SJSA1 (cell line): ENCODE data around the gene FGD3. TPM values are rescaled to one million over a fixed set of nuclear protein-coding genes. Genes with fewer than 3 reads are reported as not detected.

Source experiments
- DNase-seq, 2 experiments: peaks; one replicate each; pipeline ENCODE4 v3.0.0-alpha.2; 2015 to 2020; ENCODE audit warnings: low spot score in 2 of 2, low read depth in 1 of 2
- H3K27ac ChIP-seq: fragments of 250-450 bp; sonication (Bioruptor Pico); 2 replicates; pipeline ENCODE4 v1.5.1; 2020; ENCODE audit warnings: mild to moderate bottlenecking, moderate library complexity
- H3K27me3 ChIP-seq: fragments of 250-450 bp; sonication (Bioruptor Pico); replicated peaks from 2 replicates; pipeline ENCODE4 v1.5.1; 2020; ENCODE audit warnings: mild to moderate bottlenecking, moderate library complexity
- H3K36me3 ChIP-seq: fragments of 250-450 bp; sonication (Bioruptor Pico); 2 replicates; pipeline ENCODE4 v1.5.1; 2020; ENCODE audit warnings: mild to moderate bottlenecking
- H3K4me1 ChIP-seq: fragments of 250-450 bp; sonication (Bioruptor Pico); replicated peaks from 2 replicates; pipeline ENCODE4 v1.6.1; 2021; ENCODE audit warnings: mild to moderate bottlenecking
- H3K4me3 ChIP-seq: fragments of 250-450 bp; sonication (Bioruptor Pico); 2 replicates; pipeline ENCODE4 v1.5.1; 2020; ENCODE audit warnings: mild to moderate bottlenecking
- H3K9me3 ChIP-seq: fragments of 250-450 bp; sonication (Bioruptor Pico); replicated peaks from 2 replicates; pipeline ENCODE4 v1.5.1; 2020; ENCODE audit warnings: mild to moderate bottlenecking
- total RNA-seq: library from RNA; depleted of rRNA; stranded (reverse); fragments of >200 nt; shearing (Covaris generic); gene quantifications from 2 replicates; pipeline ENCODE4 v1.2.3, GENCODE V29; 2014; rRNA removed

Gene FGD3
- total RNA-seq, 1 experiment from 2014 or later = not detected

DNA sequence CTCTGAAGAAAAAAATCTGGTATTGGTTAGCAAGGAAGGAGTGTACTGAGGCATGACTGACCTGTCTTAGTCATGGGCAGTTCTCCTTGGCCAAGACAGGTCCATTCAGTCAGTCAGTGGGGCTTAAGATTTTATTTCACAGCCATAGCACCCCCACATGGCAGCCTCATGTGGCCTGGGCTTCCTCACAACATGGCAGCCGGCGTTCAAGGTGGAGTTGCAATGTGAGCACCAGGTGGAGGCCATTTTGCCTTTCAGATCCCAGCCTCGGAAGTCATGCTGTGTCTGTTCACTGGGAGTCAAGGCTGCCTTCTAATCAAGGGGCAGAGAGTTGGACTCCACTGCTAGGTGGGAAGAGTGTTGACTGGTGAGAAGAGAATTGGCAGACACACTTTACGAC is 138.4 kb downstream of the FGD3 start:
- Histone ChIP-seq H3K9me3 (no peaks in the 10 kb centered on the region), H3K4me1 (peaks cover 5% of the 10 kb centered on the region; the same call in 1 of the 2 replicates)

More for the DNA sequence above, 138.4 kb downstream of the FGD3 start:
- no peaks in the 10 kb centered on the region for H3K27me3 ChIP-seq
- H3K36me3 ChIP-seq = no peaks in the 10 kb centered on the region
- no peak for DNase-seq
- H3K4me3 ChIP-seq = no peak overlapping the region
- no peak overlapping the region for H3K27ac ChIP-seq

Other genes with a start within 250 kb of the FGD3 start
- 60.1 and 67.4 TPM in 2 replicates for gene BICD2, start 182.7 kb upstream of the FGD3 start, total RNA-seq
- 5.5 and 9.6 TPM in 2 replicates for gene ZNF484, start 69.5 kb upstream of the FGD3 start, total RNA-seq
- not detected in 2 replicates for gene SUSD3, start 111.2 kb downstream of the FGD3 start, total RNA-seq
- 33.3 and 41.5 TPM in 2 replicates for gene CARD19, start 148.7 kb downstream of the FGD3 start, total RNA-seq
- 24.2 and 34.8 TPM in 2 replicates for gene NINJ1, start 186.7 kb downstream of the FGD3 start, total RNA-seq
- not detected in 2 replicates for gene WNK2, start 236.6 kb downstream of the FGD3 start, total RNA-seq